ENCODE results near the gene PITPNB.

PITPNB gene

GRCh38 chr22:27903805-27904473 lies 15.1 kb downstream of the PITPNB start:
- no peak for TF ChIP-seq CTCF (conservative IDR thresholded peaks at IDR 0.05)
- no peak overlapping the region for H3K27ac ChIP-seq

- no peak overlapping the region for H3K27ac ChIP-seq
Observed at GRCh38 chr22:27900153-27900552, 18.9 kb downstream of the PITPNB start.

GRCh38 chr22:27896245-27896644 lies 22.8 kb downstream of the PITPNB start:
- TF ChIP-seq CTCF (conservative IDR thresholded peaks at IDR 0.05) = no peak
- no peak overlapping the region for H3K27ac ChIP-seq

More at GRCh38 chr22:27900153-27900552, 18.9 kb downstream of the PITPNB start:
- no peak for TF ChIP-seq CTCF (conservative IDR thresholded peaks at IDR 0.05)

- TF ChIP-seq CTCF (conservative IDR thresholded peaks at IDR 0.05) = no peak
- no peak overlapping the region for H3K27ac ChIP-seq
Observed at GRCh38 chr22:27895600-27895999, 23.5 kb downstream of the PITPNB start.

GRCh38 chr22:27892811-27893210 lies 26.2 kb downstream of the PITPNB start:
- TF ChIP-seq CTCF (conservative IDR thresholded peaks at IDR 0.05) = no peak
- H3K27ac ChIP-seq = no peak overlapping the region

- H3K27ac ChIP-seq = no peak overlapping the region
- TF ChIP-seq CTCF (conservative IDR thresholded peaks at IDR 0.05) = no peak
Observed at GRCh38 chr22:27892064-27892463, 27.0 kb downstream of the PITPNB start.

GRCh38 chr22:27888310-27888709 lies 30.7 kb downstream of the PITPNB start:
- H3K27ac ChIP-seq = peak overlapping the region; percentile 79
- no peak for TF ChIP-seq CTCF (conservative IDR thresholded peaks at IDR 0.05)
